GM12801 (cell line): ENCODE data around the gene MYO1E.

ENCODE experiments used
- CTCF ChIP-seq: IDR thresholded peaks from one replicate; pipeline ENCODE4 v1.5.1; 2011; ENCODE audit warnings: control low read depth; ENCODE audit not compliant: insufficient read length; ENCODE audit errors: extremely low read depth

MYO1E gene

GRCh38 chr15:59282515-59283337 lies 89.9 kb downstream of the MYO1E start:
- no peak for TF ChIP-seq CTCF

- TF ChIP-seq CTCF = no peak
Observed at GRCh38 chr15:59281699-59282098, 91.0 kb downstream of the MYO1E start.

- TF ChIP-seq CTCF = no peak
Observed at GRCh38 chr15:59280855-59281254, 91.8 kb downstream of the MYO1E start.

DNA sequence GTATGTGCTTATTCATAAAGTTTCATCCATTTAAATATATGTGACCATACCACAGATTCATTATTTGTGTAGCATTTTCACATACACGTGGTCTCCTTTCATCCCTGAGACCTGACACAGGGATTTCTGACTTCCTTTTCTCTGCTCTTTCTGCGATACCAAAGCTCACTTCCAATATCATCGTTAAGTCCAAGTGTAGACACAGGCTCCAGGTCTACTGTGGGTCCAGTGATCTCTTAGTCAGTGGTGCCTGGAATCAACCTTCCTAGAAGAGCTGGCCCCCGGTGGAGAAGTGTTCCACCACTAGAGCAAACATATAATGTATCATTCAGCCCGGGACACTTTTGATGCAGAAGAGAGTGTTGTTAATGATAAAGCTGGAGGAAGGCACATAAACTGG lies 93.6 kb downstream of the MYO1E start:
- TF ChIP-seq CTCF = no peak

- TF ChIP-seq CTCF = no peak
Observed at GRCh38 chr15:59278120-59278519, 94.6 kb downstream of the MYO1E start.

DNA sequence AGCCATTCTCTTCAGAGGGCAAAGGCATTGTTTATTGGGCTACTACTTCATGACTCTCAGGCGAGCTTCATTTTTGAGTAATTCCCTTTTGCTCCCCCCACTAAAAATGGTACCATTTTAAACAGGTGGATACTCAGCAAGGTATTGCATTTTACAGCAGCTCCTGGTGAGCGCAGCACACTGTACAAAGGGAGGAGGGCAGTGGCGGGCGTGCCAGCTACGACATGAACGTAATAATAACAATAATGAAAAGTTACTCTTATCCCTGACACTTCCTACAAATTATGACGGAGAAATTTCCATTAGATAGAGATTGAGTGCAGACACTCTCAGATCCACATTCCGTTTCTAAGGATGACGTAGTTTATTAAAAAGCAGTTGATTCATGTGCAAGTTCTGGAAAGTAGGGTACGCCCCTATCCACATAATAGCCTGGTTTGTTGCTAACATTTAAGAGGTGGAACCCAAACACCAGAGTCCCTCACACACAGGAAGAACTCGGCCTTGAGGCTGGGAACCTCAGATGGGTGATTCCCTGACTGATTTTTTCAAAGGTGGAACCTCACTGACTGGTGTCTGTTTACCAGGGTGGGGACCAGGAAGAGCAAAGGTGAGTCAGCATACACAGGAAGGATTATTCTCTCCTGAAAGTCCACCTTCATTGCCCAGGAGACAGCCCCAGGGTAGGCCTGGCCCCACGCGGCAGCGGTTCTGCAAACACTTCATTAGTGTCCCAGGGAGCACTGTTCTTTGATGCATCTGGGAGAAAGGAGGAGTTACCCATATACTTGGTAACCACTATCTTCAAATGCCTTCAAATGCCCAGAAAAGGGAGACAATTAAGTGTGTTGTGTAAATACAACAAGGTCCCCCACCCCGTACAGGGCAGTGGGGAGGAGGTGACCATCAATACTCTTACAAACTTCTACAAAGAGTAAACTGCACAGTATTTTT lies 96.2 kb downstream of the MYO1E start:
- no peak for TF ChIP-seq CTCF
